Gastrocnemius medialis (tissue), 4 donors: Measurements from ENCODE around the gene ABI3.

ENCODE experiments used
- POLR2A ChIP-seq, 2 donors: fragments of 450-650 bp; IDR thresholded peaks; one replicate each; pipeline ENCODE4 v1.6.1; 2017; ENCODE audit warnings: antibody characterized with exemption in 2 of 2, mild to moderate bottlenecking in 2 of 2, moderate library complexity in 2 of 2
- TF ChIP-seq, protein P1 (sequence below), 5 experiments: fragments of 450-650 bp in 3 of 5; fragments of 200-600 bp in 2 of 5; sonication (generic) in 2 of 5; IDR thresholded peaks in 4 of 5; conservative IDR thresholded peaks in 1 of 5; 1 replicate in 4 of 5; 2 replicates in 1 of 5; pipeline ENCODE4 v1.5.1; 2016 to 2019; ENCODE audit warnings: antibody characterized with exemption in 5 of 5, mild to moderate bottlenecking in 3 of 5, moderate library complexity in 3 of 5

DNA sequence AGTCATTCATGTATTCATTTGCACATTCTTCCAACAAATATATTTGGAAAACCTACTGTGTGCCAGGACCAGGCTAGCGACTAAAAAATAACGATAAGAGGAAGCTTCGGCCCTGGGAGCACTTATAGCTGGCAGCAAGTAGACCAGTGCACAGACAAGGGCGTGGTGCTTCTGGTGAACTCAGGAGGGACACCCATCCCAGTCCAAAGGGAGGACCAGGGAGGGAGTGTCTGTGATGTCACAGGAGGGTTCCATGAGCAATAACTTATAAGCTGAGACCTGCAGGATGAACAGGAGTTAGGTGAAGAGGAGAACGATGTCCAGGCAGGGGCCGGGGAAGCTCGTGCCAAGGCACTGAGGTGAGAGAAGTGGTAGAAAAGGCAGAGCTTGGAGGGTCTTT, 37.4 kb downstream of the ABI3 start:
- TF ChIP-seq, protein P1, sequence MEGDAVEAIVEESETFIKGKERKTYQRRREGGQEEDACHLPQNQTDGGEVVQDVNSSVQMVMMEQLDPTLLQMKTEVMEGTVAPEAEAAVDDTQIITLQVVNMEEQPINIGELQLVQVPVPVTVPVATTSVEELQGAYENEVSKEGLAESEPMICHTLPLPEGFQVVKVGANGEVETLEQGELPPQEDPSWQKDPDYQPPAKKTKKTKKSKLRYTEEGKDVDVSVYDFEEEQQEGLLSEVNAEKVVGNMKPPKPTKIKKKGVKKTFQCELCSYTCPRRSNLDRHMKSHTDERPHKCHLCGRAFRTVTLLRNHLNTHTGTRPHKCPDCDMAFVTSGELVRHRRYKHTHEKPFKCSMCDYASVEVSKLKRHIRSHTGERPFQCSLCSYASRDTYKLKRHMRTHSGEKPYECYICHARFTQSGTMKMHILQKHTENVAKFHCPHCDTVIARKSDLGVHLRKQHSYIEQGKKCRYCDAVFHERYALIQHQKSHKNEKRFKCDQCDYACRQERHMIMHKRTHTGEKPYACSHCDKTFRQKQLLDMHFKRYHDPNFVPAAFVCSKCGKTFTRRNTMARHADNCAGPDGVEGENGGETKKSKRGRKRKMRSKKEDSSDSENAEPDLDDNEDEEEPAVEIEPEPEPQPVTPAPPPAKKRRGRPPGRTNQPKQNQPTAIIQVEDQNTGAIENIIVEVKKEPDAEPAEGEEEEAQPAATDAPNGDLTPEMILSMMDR (IDR thresholded peaks at IDR 0.05 in 4 of 5, conservative IDR thresholded peaks at IDR 0.05 in 1 of 5): no peak
- no peak for TF ChIP-seq POLR2A (IDR thresholded peaks at IDR 0.05)
